Endothelial cell of umbilical vein (primary cell): ENCODE data around the gene SLC7A6OS.

Experiments used
- CTCF ChIP-seq, 2 donors: IDR thresholded peaks; 1 replicate in 1 of 2; 2 replicates in 1 of 2; pipeline ENCODE4 v1.5.1; 2011; ENCODE audit warnings: low read length in 2 of 2, mild to moderate bottlenecking in 2 of 2, moderate library complexity in 2 of 2, control low read depth in 1 of 2, inconsistent platforms in 1 of 2, low read depth in 1 of 2; ENCODE audit not compliant: insufficient read depth in 1 of 2; ENCODE audit errors: extremely low read depth in 1 of 2
- EZH2 ChIP-seq: IDR thresholded peaks from 2 replicates; pipeline ENCODE4 v1.6.1; 2012; ENCODE audit warnings: borderline replicate concordance, low read depth, mild to moderate bottlenecking, moderate library complexity, low read length, inconsistent platforms; ENCODE audit not compliant: severe bottlenecking
- FOS ChIP-seq: IDR thresholded peaks from 2 replicates; pipeline ENCODE4 v1.6.1; 2011; ENCODE audit warnings: mild to moderate bottlenecking, low read length, moderate library complexity, borderline replicate concordance; ENCODE audit not compliant: insufficient read depth
- GATA2 ChIP-seq: IDR thresholded peaks from 2 replicates; pipeline ENCODE4 v1.7.0; 2011; ENCODE audit warnings: low read depth, mild to moderate bottlenecking, moderate library complexity, mixed read lengths, low read length; ENCODE audit not compliant: insufficient read length, insufficient read depth
- JUN ChIP-seq: IDR thresholded peaks from 2 replicates; pipeline ENCODE4 v1.6.1; 2011; ENCODE audit warnings: borderline replicate concordance, low read depth; ENCODE audit not compliant: insufficient read length, insufficient read depth
- MYC ChIP-seq: IDR thresholded peaks from one replicate; pipeline ENCODE4 v1.6.1; 2011; ENCODE audit warnings: mild to moderate bottlenecking, low read depth, low read length
- POLR2A ChIP-seq: IDR thresholded peaks from 2 replicates; pipeline ENCODE4 v1.6.1; 2012; ENCODE audit warnings: low read depth, mild to moderate bottlenecking, control low read depth, low read length
- POLR2AphosphoS5 ChIP-seq: IDR thresholded peaks from 2 replicates; pipeline ENCODE4 v1.6.1; 2012; ENCODE audit warnings: low read depth, mild to moderate bottlenecking, control low read depth, low read length, moderate library complexity; ENCODE audit not compliant: insufficient read depth

GRCh38 chr16:68310774-68311511, at the start of gene SLC7A6OS, which contains the start of gene PRMT7:
- TF ChIP-seq CTCF (IDR thresholded peaks at IDR 0.05; ENCODE audit: extremely low read depth in 1 of 2, insufficient read depth in 1 of 2, low read depth in 1 of 2, low read length in 2 of 2) (no peak), POLR2A (peak; percentile 96), EZH2 (no peak), POLR2AphosphoS5 (peak; percentile 85), FOS (no peak), GATA2 (no peak), JUN (no peak), MYC (no peak)
